HepG2 (cell line): ENCODE data around the gene F9. TPM values are rescaled to one million over a fixed set of nuclear protein-coding genes. Genes with fewer than 3 reads are reported as not detected.

Experiments used
- ATAC-seq: fragments of 200-7000 bp; cut with Tn5 transposase; 3 replicates; pipeline ENCODE4 v1.9.1; 2020; ENCODE audit warnings: mild to moderate bottlenecking, moderate library complexity
- BruUV-seq: library from RNA; stranded (reverse); fragments of 400-500 nt; replicated peaks from 2 replicates; lab custom pipeline; 2021; lab: Mats Ljungman, UMichigan
- CTCF ChIA-PET: fragments of 300-600 bp; formaldehyde crosslinking; extraction: SDS; loops from one replicate; lab custom pipeline; 2021; ENCODE audit warnings: low total read pairs, inconsistent platforms, low intra/inter-chr PET ratio; lab: Yijun Ruan, JAX
- POLR2A ChIA-PET: fragments of 350-600 bp; sonication (Branson Sonifier 250); formaldehyde crosslinking; loops from one replicate; lab custom pipeline; 2020; ENCODE audit warnings: antibody characterized with exemption, inconsistent platforms; lab: Yijun Ruan, JAX
- DNase-seq: peaks from one replicate; pipeline ENCODE4 v3.0.0-alpha.2; 2015; ENCODE audit warnings: low spot score
- FAIRE-seq: peaks from 3 replicates; lab custom pipeline; 2011; peaks lifted over from hg19 to GRCh38; lab: Jason Lieb, UNC
- H2AFZ ChIP-seq: one replicate; pipeline ENCODE4 v1.6.1; 2011; ENCODE audit warnings: low read length, inconsistent platforms
- H3K27ac ChIP-seq: fragments of 300-600 bp; 3 replicates; pipeline ENCODE4 v1.8.0; 2011; ENCODE audit warnings: mixed run types, mild to moderate bottlenecking, mixed read lengths, low read length, inconsistent platforms; ENCODE audit not compliant: insufficient read depth; ENCODE audit errors: extremely low read length
- H3K27me3 ChIP-seq, 2 experiments: fragments of 200-600 bp in 1 of 2; 2 replicates in 1 of 2; 3 replicates in 1 of 2; pipeline versions ENCODE4 v1.6.0 to v1.8.0; 2011; ENCODE audit warnings: low read length in 2 of 2, mild to moderate bottlenecking in 2 of 2, moderate library complexity in 2 of 2, inconsistent platforms in 1 of 2; ENCODE audit not compliant: insufficient read depth in 2 of 2, control insufficient read depth in 1 of 2
- H3K36me3 ChIP-seq, 2 experiments: fragments of 200-600 bp in 1 of 2; replicated peaks in 1 of 2; 2 replicates in 1 of 2; 3 replicates in 1 of 2; pipeline versions ENCODE4 v1.5.1 to v1.8.0; 2011; ENCODE audit warnings: low read length in 2 of 2, inconsistent platforms in 1 of 2; ENCODE audit not compliant: insufficient read depth in 2 of 2, control insufficient read depth in 1 of 2
- H3K4me1 ChIP-seq: 2 replicates; pipeline ENCODE4 v1.5.1; 2012; ENCODE audit warnings: low read length, inconsistent platforms; ENCODE audit not compliant: insufficient read depth
- H3K4me2 ChIP-seq: 2 replicates; pipeline ENCODE4 v1.6.0; 2011; ENCODE audit warnings: low read depth, low read length, inconsistent platforms
- H3K4me3 ChIP-seq, 3 experiments: fragments of 200-600 bp in 1 of 3; sonication (generic), shearing (Covaris generic) in 1 of 3; replicated peaks in 1 of 3; 2 replicates each; pipeline ENCODE4 v1.5.1; 2011 to 2016; ENCODE audit warnings: low read length in 3 of 3, inconsistent platforms in 2 of 3, low read depth in 2 of 3, mild to moderate bottlenecking in 2 of 3, control low read depth in 1 of 3, mixed read lengths in 1 of 3; ENCODE audit not compliant: insufficient read depth in 1 of 3
- H3K79me2 ChIP-seq: one replicate; pipeline ENCODE4 v1.6.1; 2011; ENCODE audit warnings: low read length, inconsistent platforms; ENCODE audit not compliant: insufficient read depth
- H3K9ac ChIP-seq: 2 replicates; pipeline ENCODE4 v1.6.0; 2011; ENCODE audit warnings: mild to moderate bottlenecking, low read depth, low read length, inconsistent platforms; ENCODE audit not compliant: insufficient read depth
- H3K9me3 ChIP-seq: 2 replicates; pipeline ENCODE4 v1.5.1; 2012; ENCODE audit warnings: mild to moderate bottlenecking, low read length
- H4K20me1 ChIP-seq: 2 replicates; pipeline ENCODE4 v1.6.0; 2011; ENCODE audit warnings: inconsistent platforms, mild to moderate bottlenecking, low read length, moderate library complexity; ENCODE audit not compliant: insufficient read depth
- ESRRA ChIP-seq: sonication (generic); formaldehyde crosslinking; IDR thresholded peaks from 2 replicates; pipeline ENCODE4 v1.5.1; 2020; ENCODE audit warnings: mild to moderate bottlenecking, low read depth, missing genetic modification reagents
- GMEB1 ChIP-seq: sonication (generic); formaldehyde crosslinking; IDR thresholded peaks from 2 replicates; pipeline ENCODE4 v1.5.1; 2020; ENCODE audit warnings: missing genetic modification reagents, mild to moderate bottlenecking, borderline replicate concordance
- MIER3 ChIP-seq: IDR thresholded peaks from 2 replicates; pipeline ENCODE4 v1.6.1; 2016; ENCODE audit warnings: missing compliant biosample characterization, borderline replicate concordance
- NFE2L1 ChIP-seq: sonication (generic); formaldehyde crosslinking; IDR thresholded peaks from 2 replicates; pipeline ENCODE4 v1.4.0; 2020; ENCODE audit warnings: missing genetic modification reagents, mild to moderate bottlenecking, borderline replicate concordance
- PTBP1 ChIP-seq: fragments of 200-400 bp; formaldehyde crosslinking; IDR thresholded peaks from 2 replicates; pipeline ENCODE4 v1.6.1; 2018; ENCODE audit warnings: low read length, low read depth; ENCODE audit not compliant: poor library complexity, severe bottlenecking
- RBFOX2 ChIP-seq: fragments of 200-400 bp; formaldehyde crosslinking; IDR thresholded peaks from 2 replicates; pipeline ENCODE4 v1.6.1; 2017; ENCODE audit warnings: low read depth, mild to moderate bottlenecking, low read length
- TAF1 ChIP-seq: sonication (generic); formaldehyde crosslinking; IDR thresholded peaks from 2 replicates; pipeline ENCODE4 v1.4.0; 2020; ENCODE audit warnings: missing genetic modification reagents
- ZNF101 ChIP-seq: sonication (generic); formaldehyde crosslinking; IDR thresholded peaks from 2 replicates; pipeline ENCODE4 v1.4.0; 2020; ENCODE audit warnings: mild to moderate bottlenecking, low read depth, missing genetic modification reagents, borderline replicate concordance
- ZNF143 ChIP-seq: sonication (generic); formaldehyde crosslinking; IDR thresholded peaks from 2 replicates; pipeline ENCODE4 v1.4.0; 2020; ENCODE audit warnings: missing genetic modification reagents
- ZNF44 ChIP-seq: sonication (generic); formaldehyde crosslinking; IDR thresholded peaks from 2 replicates; pipeline ENCODE4 v1.5.1; 2020; ENCODE audit warnings: mild to moderate bottlenecking, missing genetic modification reagents
- WGBS: methylation state at CpG from one replicate; pipeline ENCODE4 v1.1.6; 2017; ENCODE audit warnings: low lambda C conversion rate; 5-methylcytosine and 5-hydroxymethylcytosine counted together
- in situ Hi-C: cut with HindIII; loops from 2 replicates; pipeline ENCODE4 v1.10.0; 2017; ENCODE audit warnings: low pct_unique_long_range_greater_than_20kb; ENCODE audit not compliant: extremely low pct_ligation_motif_present
- intact Hi-C: fragments of 100-400 bp; cut with micrococcal nuclease; formaldehyde crosslinking; loops from one replicate; pipeline ENCODE4 v1.10.0; 2022; ENCODE audit not compliant: unreplicated experiment
- polyA plus RNA-seq, 8 experiments: library from polyadenylated mRNA; depleted of rRNA in 3 of 8; stranded (reverse) in 7 of 8; unstranded in 1 of 8; fragments of >200 nt; fragmentation: Illumina TruSeq in 4 of 8; extraction: Trizol in 4 of 8; gene quantifications; 2 replicates each; pipeline versions ENCODE4 v1.2.1 to v1.2.3, GENCODE V29; 2011 to 2016; ENCODE audit warnings: low read depth in 4 of 8, missing spikeins in 1 of 8, mixed read lengths in 1 of 8; ENCODE audit not compliant: insufficient read depth in 1 of 8
- total RNA-seq, 5 experiments: library from RNA; depleted of rRNA; stranded (reverse); fragments of >200 nt; fragmentation: Illumina TruSeq; extraction: Trizol; gene quantifications; 2 replicates each; pipeline ENCODE4 v1.2.3, GENCODE V29; 2016; ENCODE audit warnings: low read depth in 1 of 5

F9 gene
- total and polyA plus RNA-seq, 2 of the 13 experiments (the other 11 are each of a cell fraction or from before 2014, with no cell fraction given) = not detected

GRCh38 chrX:139554991-139555675 is 24.6 kb downstream of the F9 start:
- WGBS = 66% methylated on average over 21 of the region's 26 CpGs
- intact Hi-C loops = no loop called here
- DNase-seq (no peak), ATAC-seq (no peak), FAIRE-seq (no peak)
- H3K36me3 ChIP-seq = no peaks in the 10 kb centered on the region
- BruUV-seq = no TSS peak
- POLR2A ChIA-PET = no interaction called here
- H3K4me3 ChIP-seq = no peak overlapping the region
- in situ Hi-C loops = loop anchor here (10.0 kb wide), 1 partner anchor 780 kb away; no protein-coding TSS in a partner anchor
- no peaks in the 10 kb centered on the region for H4K20me1 ChIP-seq
- TF ChIP-seq GMEB1 (no peak), ZNF44 (CRISPR knock-in tag) (no peak), MIER3 (CRISPR knock-in tag) (no peak), ESRRA (no peak), ZNF101 (no peak), RBFOX2 (no peak), PTBP1 (no peak), NFE2L1 (CRISPR knock-in tag) (no peak), ZNF143 (CRISPR knock-in tag) (no peak), TAF1 (CRISPR knock-in tag) (no peak)
- CTCF ChIA-PET = no interaction called here
- no peaks in the 10 kb centered on the region for H3K27me3 ChIP-seq
- H3K4me1 ChIP-seq = no peaks in the 10 kb centered on the region
- no peak overlapping the region for H2AFZ ChIP-seq
- H3K9ac ChIP-seq = no peak overlapping the region
- H3K27ac ChIP-seq = no peak overlapping the region
- H3K4me2 ChIP-seq = no peak overlapping the region
- H3K9me3 ChIP-seq = no peaks in the 10 kb centered on the region
- no peaks in the 10 kb centered on the region for H3K79me2 ChIP-seq
